K562 (cell line): ENCODE measurements around the gene SHISA5. TPM values are rescaled to one million over a fixed set of nuclear protein-coding genes. Genes with fewer than 3 reads are reported as not detected.

Experiments used
- CHCHD3 ChIP-seq: fragments of 250-450 bp; sonication (Bioruptor Pico); IDR thresholded peaks from 2 replicates; pipeline ENCODE4 v2.1.2; 2022; ENCODE audit warnings: mild to moderate bottlenecking
- DDX20 ChIP-seq: fragments of 450-650 bp; IDR thresholded peaks from 2 replicates; pipeline ENCODE4 v1.6.1; 2016; ENCODE audit warnings: missing genetic modification characterization, low read depth, mild to moderate bottlenecking, missing compliant biosample characterization, moderate library complexity
- GATA2 ChIP-seq: sonication (generic); formaldehyde crosslinking; IDR thresholded peaks from 2 replicates; pipeline ENCODE4 v1.4.0; 2020; ENCODE audit warnings: mild to moderate bottlenecking, missing genetic modification reagents
- GMEB1 ChIP-seq: fragments of 250-450 bp; sonication (Bioruptor Pico); IDR thresholded peaks from 2 replicates; pipeline ENCODE4 v1.4.0; 2020; ENCODE audit warnings: mild to moderate bottlenecking
- HCFC1 ChIP-seq: IDR thresholded peaks from 2 replicates; pipeline ENCODE4 v1.6.1; 2012; ENCODE audit warnings: low read depth, low read length, improper control_type of control experiment
- HDAC8 ChIP-seq: fragments of 450-650 bp; IDR thresholded peaks from 2 replicates; pipeline ENCODE4 v1.6.1; 2016; ENCODE audit warnings: mild to moderate bottlenecking, missing genetic modification characterization, moderate library complexity, missing compliant biosample characterization
- KDM4B ChIP-seq, 2 experiments: fragments of 450-650 bp in 1 of 2; sonication (generic) in 1 of 2; IDR thresholded peaks; 2 replicates each; pipeline ENCODE4 v1.6.1; 2016 to 2017; ENCODE audit warnings: borderline replicate concordance in 2 of 2, antibody characterized with exemption in 1 of 2, low read depth in 1 of 2, mild to moderate bottlenecking in 1 of 2
- LCOR ChIP-seq: sonication (generic); formaldehyde crosslinking; IDR thresholded peaks from 2 replicates; pipeline ENCODE4 v1.8.0; 2022; ENCODE audit warnings: mild to moderate bottlenecking, missing genetic modification reagents
- NONO ChIP-seq, 2 experiments: fragments of 200-400 bp in 1 of 2; fragments of 450-650 bp in 1 of 2; formaldehyde crosslinking in 1 of 2; IDR thresholded peaks; 2 replicates each; pipeline ENCODE4 v1.6.1; 2017; ENCODE audit warnings: low read depth in 2 of 2, mild to moderate bottlenecking in 2 of 2, moderate library complexity in 2 of 2, low read length in 1 of 2
- TBP ChIP-seq: optimal IDR thresholded peaks from 2 replicates; pipeline ENCODE3; 2011; ENCODE audit warnings: low read depth, low read length, improper control_type of control experiment
- XRCC4 ChIP-seq: IDR thresholded peaks from one replicate; pipeline ENCODE4 v1.6.1; 2011; ENCODE audit not compliant: insufficient read depth, insufficient read length; ENCODE audit errors: extremely low read depth
- polyA plus RNA-seq, 8 experiments: library from polyadenylated mRNA; depleted of rRNA in 4 of 8; stranded (reverse) in 5 of 8; unstranded in 3 of 8; fragments of >200 nt; fragmentation: Nextera tagmentation in 2 of 8; fragmentation: Illumina TruSeq in 1 of 8; extraction: Ambion mirVana in 2 of 8; extraction: Trizol in 1 of 8; gene quantifications; 2 replicates each; pipeline versions ENCODE4 v1.2.1 to v1.2.3, GENCODE V29; 2011 to 2014; ENCODE audit warnings: inconsistent platforms in 1 of 8, missing spikeins in 1 of 8
- total RNA-seq, 7 experiments: library from RNA; depleted of rRNA in 6 of 7; stranded (reverse); fragments of >200 nt in 6 of 7; fragmentation: Illumina TruSeq in 2 of 7; extraction: Trizol in 2 of 7; gene quantifications; 2 replicates each; pipeline versions ENCODE4 v1.2.1 to v1.2.3, GENCODE V29; 2011 to 2021; ENCODE audit warnings: low replicate concordance in 1 of 7
- TF ChIP-seq, protein P1 (sequence below): fragments of 250-450 bp; sonication (Bioruptor Pico); IDR thresholded peaks from 2 replicates; pipeline ENCODE4 v1.4.0; 2020; ENCODE audit warnings: mild to moderate bottlenecking, moderate library complexity, borderline replicate concordance

SHISA5 gene
- total and polyA plus RNA-seq, 9 of the 15 experiments (the other 6 are each of a cell fraction or from before 2014, with no cell fraction given), result 8.4 to 85.8 (median 56.1) TPM

DNA sequence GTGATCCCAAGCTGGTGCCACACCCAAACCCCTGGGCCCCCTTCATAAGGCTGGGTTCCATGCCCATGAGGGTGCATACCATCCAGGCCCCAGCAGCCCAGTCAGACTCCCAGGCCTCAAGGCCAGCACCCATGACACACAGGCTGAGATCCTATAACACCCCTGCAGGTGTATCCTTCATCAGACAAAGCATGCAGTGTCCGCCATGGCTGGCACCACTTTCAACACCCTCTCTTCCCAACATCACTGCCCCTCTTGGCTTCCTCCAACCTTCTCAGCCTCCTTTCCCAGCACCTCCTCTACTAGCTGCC lies 67.5 kb downstream of the SHISA5 start (continued):
- TF ChIP-seq GMEB1 (no peak), KDM4B (IDR thresholded peaks at IDR 0.05; ENCODE audit: borderline replicate concordance in 2 of 2, low read depth in 1 of 2) (no peak), GATA2 (CRISPR knock-in tag) (no peak), DDX20 (tag) (no peak), NONO (IDR thresholded peaks at IDR 0.05; ENCODE audit: low read depth in 2 of 2, low read length in 1 of 2) (no peak), CHCHD3 (CRISPR knock-in tag) (no peak), XRCC4 (no peak), HDAC8 (tag) (no peak), LCOR (no peak), TBP (no peak), HCFC1 (no peak)
- TF ChIP-seq, protein P1, sequence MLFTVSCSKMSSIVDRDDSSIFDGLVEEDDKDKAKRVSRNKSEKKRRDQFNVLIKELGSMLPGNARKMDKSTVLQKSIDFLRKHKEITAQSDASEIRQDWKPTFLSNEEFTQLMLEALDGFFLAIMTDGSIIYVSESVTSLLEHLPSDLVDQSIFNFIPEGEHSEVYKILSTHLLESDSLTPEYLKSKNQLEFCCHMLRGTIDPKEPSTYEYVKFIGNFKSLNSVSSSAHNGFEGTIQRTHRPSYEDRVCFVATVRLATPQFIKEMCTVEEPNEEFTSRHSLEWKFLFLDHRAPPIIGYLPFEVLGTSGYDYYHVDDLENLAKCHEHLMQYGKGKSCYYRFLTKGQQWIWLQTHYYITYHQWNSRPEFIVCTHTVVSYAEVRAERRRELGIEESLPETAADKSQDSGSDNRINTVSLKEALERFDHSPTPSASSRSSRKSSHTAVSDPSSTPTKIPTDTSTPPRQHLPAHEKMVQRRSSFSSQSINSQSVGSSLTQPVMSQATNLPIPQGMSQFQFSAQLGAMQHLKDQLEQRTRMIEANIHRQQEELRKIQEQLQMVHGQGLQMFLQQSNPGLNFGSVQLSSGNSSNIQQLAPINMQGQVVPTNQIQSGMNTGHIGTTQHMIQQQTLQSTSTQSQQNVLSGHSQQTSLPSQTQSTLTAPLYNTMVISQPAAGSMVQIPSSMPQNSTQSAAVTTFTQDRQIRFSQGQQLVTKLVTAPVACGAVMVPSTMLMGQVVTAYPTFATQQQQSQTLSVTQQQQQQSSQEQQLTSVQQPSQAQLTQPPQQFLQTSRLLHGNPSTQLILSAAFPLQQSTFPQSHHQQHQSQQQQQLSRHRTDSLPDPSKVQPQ (CRISPR knock-in tag), result no peak
